HTR-8/SVneo (cell line): ENCODE measurements around the gene COL25A1.

ENCODE experiments used
- DNase-seq: peaks from one replicate; pipeline ENCODE4 v3.0.0; 2011; ENCODE audit warnings: low spot score, mixed read lengths; ENCODE audit not compliant: insufficient read length
- FAIRE-seq: peaks from 2 replicates; lab custom pipeline; 2011; peaks lifted over from hg19 to GRCh38; lab: Jason Lieb, UNC

Gene COL25A1

GRCh38 chr4:109179061-109179460, 123.4 kb downstream of the COL25A1 start:
- FAIRE-seq = no peak
- DNase-seq = no peak

- FAIRE-seq = no peak
- DNase-seq = no peak
Measured at GRCh38 chr4:109177096-109177810, 125.2 kb downstream of the COL25A1 start.

GRCh38 chr4:109174224-109174953, 128.1 kb downstream of the COL25A1 start:
- no peak for DNase-seq
- no peak for FAIRE-seq

DNA sequence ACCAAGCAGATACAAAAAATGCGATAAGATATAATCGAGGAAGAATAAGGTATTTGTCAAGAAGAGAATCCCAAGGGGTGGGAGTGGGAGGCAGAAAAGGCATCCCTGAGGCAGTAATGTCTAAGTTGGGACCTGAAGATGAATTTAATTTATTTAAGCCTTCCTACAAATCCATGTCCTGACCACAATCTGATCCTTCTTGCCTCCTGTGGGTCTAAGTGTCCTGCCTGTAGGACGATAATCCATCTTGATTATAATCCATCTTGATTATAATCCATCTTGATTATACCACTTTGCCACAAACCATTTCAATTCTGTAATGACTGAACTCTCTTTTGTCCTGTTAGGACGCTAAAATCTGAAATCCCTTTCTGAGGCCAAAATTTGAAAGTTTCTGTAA, 130.2 kb downstream of the COL25A1 start:
- no peak for DNase-seq

DNA sequence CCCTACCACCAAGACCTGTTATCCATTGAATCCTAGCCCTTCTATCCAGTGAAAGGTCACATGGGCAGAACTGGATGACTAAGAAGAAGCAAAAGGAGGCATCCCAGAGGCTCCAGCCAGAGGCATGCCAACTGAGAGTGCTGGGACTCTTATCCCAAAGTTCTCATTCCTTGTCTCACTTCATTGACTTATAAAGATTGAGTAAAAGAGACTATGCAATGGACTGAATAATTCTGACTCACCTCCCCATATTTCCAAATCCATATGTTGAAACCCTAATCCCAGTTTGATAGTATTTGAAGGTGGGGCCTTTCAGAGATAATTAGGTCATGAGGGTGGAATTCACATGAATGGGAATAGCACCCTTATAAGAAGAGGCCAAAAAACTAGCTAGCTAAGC, 131.4 kb downstream of the COL25A1 start:
- DNase-seq (no peak), FAIRE-seq (no peak)

More for the DNA sequence above, 130.2 kb downstream of the COL25A1 start:
- no peak for FAIRE-seq

GRCh38 chr4:109169170-109169569, 133.3 kb downstream of the COL25A1 start:
- DNase-seq = no peak
- no peak for FAIRE-seq

GRCh38 chr4:109166586-109166985, 135.9 kb downstream of the COL25A1 start:
- FAIRE-seq = no peak
- no peak for DNase-seq

DNA sequence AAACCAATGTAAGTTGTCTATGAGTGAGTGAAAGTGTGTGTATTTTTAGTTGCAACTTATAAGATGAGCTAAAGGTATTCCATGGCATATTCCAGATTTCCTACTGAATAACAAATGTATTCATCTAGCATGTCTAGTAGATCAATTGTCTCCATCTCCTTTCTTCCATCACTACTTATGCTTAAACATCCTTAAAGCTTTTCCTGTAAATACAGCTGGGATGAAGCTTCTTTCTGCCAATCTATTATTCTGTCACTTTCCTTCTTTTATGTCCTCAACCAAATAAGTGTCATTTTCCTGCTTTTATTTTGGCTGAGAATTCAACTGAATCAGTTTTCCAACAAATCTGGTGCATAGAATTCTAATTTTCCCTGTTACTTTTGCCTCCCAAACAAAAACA, 136.3 kb downstream of the COL25A1 start:
- no peak for DNase-seq
- FAIRE-seq = no peak

DNA sequence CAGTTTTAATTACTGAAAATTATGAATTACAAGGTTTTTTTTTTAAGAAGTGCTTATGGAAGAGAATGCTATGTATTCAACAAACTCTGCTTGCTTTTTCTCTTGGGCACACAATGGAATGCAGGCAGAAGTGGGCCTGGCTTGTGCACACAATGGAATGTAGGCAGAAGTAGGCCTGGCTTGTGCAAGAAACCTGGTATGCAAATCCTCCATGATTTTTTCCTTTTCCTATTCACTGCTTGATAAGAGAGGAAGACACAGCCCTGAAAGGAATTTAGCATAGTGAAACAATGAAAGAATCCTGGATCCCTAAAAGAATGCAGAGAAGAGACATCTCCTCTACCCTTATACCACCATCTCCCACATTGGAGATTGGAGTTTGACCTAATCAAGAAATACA, 138.4 kb downstream of the COL25A1 start:
- no peak for DNase-seq
- no peak for FAIRE-seq

- FAIRE-seq (no peak), DNase-seq (no peak)
Measured at GRCh38 chr4:109163493-109163892, 139.0 kb downstream of the COL25A1 start.

GRCh38 chr4:109162759-109163158, 139.7 kb downstream of the COL25A1 start:
- DNase-seq (no peak), FAIRE-seq (no peak)

GRCh38 chr4:109160494-109160893, 142.0 kb downstream of the COL25A1 start:
- FAIRE-seq = no peak

GRCh38 chr4:109157696-109158095, 144.8 kb downstream of the COL25A1 start:
- DNase-seq (no peak), FAIRE-seq (no peak)

More at GRCh38 chr4:109160494-109160893, 142.0 kb downstream of the COL25A1 start:
- DNase-seq = no peak

DNA sequence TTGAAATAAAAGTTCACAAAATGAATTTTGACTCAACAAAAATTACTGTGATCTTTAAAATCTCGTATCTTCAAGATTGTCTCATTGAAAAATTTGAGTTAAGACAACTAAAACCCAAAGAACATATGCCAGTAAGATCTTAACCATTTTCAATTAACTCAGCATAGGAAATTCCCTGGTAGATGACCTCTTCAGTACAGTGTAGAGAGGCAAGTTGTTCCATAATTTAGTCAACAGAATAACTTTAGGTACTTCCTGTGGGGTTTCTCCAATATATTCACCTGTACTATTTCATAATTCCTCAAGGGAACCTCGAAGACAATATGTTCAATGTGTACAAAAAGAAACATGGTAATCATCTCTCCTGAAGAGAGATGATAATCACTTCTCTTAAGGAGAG, 145.3 kb downstream of the COL25A1 start:
- DNase-seq = no peak
- no peak for FAIRE-seq

- DNase-seq (no peak), FAIRE-seq (no peak)
Measured at GRCh38 chr4:109156356-109156755, 146.1 kb downstream of the COL25A1 start.

DNA sequence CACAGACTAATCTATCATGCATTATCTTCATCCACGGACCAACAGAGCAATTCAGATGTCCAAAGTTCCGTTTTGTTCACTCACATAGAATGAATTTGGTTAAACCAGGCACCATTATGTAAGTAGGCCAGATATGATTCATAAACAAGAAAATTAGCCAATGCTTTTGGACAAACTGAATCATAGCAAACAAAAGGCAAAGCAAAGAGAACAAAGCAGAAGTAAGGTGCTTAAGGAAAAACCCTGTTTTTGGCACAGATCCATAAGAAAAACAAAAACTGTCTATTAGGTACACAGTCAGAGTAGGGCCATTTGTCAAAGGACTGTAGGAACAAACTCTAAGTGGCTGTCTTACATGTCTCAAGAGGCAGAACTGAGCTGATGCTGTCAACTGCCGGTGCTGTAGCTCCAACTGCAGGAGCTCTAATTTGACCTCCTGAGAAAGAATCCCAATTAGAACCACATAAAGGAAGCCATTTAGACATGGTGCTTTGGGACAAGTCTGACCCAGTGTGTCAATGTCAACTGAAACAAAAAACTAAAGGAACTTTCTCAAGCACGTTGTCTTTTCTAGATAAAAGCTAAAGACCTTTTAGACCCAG, 146.7 kb downstream of the COL25A1 start:
- DNase-seq = no peak
- no peak for FAIRE-seq

GRCh38 chr4:109155084-109155483, 147.4 kb downstream of the COL25A1 start:
- no peak for DNase-seq
- FAIRE-seq = no peak

DNA sequence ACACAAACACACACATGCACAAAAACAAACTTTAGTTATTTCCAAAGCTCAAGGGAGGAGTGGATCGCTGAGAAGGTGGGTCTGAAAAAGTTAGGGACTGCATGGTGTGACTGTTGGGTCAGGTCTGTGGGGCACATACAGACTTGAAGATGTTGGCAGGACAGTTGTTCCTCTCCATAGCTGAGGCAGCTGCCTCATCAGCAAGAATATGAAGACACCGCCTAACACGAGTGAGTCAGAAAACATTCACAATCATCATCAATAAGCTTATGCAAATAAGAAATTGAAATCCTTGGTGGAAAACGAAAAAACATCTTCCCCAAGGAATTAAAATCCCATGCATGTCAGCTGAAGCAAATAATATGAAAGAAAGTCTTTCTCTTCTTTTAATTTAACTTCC, 148.0 kb downstream of the COL25A1 start:
- DNase-seq = no peak
- no peak for FAIRE-seq

DNA sequence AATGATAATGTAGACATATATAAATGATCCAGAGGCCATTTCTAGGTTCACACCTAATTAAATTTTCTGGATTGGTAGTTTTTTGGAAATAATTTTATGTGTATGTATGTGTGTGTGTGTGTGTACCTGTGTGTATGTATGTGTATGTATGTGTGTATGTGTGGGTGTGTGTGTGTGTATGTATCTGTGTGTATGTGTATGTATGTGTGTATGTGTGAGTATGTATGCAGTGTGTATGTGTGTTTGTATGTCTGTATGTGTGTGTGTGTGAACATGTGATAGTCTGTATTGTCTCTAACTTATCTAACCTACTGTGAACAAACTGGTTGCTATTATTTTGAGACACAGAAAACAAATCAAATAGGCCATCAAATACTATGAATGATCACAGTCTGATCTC, 152.6 kb downstream of the COL25A1 start:
- FAIRE-seq (no peak), DNase-seq (no peak)

- no peak for DNase-seq
- FAIRE-seq = no peak
Measured at GRCh38 chr4:109148577-109149075, 153.8 kb downstream of the COL25A1 start.

DNA sequence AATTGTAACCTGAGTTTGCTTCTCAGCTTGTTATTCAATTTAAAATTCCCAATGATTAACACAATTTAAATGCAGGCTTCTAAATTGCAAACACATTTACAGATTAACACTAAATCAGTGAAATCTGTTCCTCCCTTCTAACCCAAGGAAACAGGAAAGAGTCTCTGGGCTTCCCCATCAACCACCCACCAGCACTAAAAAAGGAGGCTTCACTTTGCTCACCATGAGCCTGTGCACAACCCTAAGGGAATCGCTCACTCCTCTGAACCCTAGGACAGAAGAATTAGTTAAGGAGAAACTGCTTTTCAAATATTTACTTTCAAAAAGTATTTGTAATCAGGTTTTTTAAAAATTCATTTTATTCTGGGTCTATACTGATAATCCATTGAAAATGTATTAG, 155.3 kb downstream of the COL25A1 start:
- no peak for DNase-seq
- no peak for FAIRE-seq
